Measurements from ENCODE around the gene GOLT1B.

DNA sequence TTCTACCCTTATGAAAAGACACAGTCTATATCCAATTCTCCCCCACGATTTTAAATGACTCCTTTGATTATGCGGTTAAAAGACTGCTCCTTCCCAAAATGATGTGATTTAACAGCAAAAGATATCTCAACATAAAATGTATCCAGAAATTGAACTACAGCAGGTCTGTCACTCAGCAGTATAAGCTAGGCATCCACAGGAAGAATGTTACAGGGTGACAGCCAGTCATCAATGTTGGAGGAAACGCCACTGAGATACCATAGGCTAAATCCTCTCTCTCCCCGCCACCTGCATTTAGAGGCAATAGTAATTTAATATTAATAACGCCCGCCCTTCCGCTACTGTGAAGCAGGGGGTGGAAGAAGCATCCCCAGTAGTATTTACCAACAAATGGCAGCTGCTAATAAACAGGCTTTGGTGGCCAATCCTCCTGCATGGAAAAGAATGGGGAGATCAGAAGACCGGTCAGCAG, 767 bp upstream of the GOLT1B start:
- TF ChIP-seq NANOG (IDR thresholded peaks at IDR 0.05; ENCODE audit: insufficient read depth, low read depth, low read length, poor library complexity, severe bottlenecking) = no peak
- TF ChIP-seq CTCF (IDR thresholded peaks at IDR 0.05; ENCODE audit: control extremely low read depth in 1 of 3, insufficient read depth in 1 of 3, low read depth in 1 of 3, low read length in 3 of 3) = no peak
- TF ChIP-seq TBP (IDR thresholded peaks at IDR 0.05; ENCODE audit: low read depth, low read length) = no peak

All from H1 (cell line).